H9 (cell line): Measurements from ENCODE around the gene GRB7. TPM values are rescaled to one million over a fixed set of nuclear protein-coding genes. Genes with fewer than 3 reads are reported as not detected.

Experiments used
- DNase-seq: peaks from one replicate; pipeline ENCODE4 v3.0.0-alpha.2; 2017
- H2AFZ ChIP-seq: one replicate; pipeline ENCODE4 v1.6.1; 2013; ENCODE audit warnings: mild to moderate bottlenecking, low read length, control low read depth, moderate library complexity
- H2AK5ac ChIP-seq: 2 replicates; pipeline ENCODE4 v1.6.1; 2013; ENCODE audit warnings: low read length, control low read depth, mixed read lengths; ENCODE audit not compliant: insufficient read length
- H2BK120ac ChIP-seq: one replicate; pipeline ENCODE4 v1.6.1; 2013; ENCODE audit warnings: low read depth, mild to moderate bottlenecking, low read length, control low read depth, inconsistent platforms; ENCODE audit not compliant: poor library complexity, severe bottlenecking
- H2BK12ac ChIP-seq: 2 replicates; pipeline ENCODE4 v1.6.1; 2013; ENCODE audit warnings: low read length, control low read depth, mixed read lengths, low read depth; ENCODE audit not compliant: insufficient read length
- H2BK15ac ChIP-seq: 2 replicates; pipeline ENCODE4 v1.6.1; 2013; ENCODE audit warnings: low read depth, low read length, control low read depth
- H2BK20ac ChIP-seq: one replicate; pipeline ENCODE4 v1.6.1; 2013; ENCODE audit warnings: low read depth, mild to moderate bottlenecking, low read length, control low read depth, inconsistent platforms; ENCODE audit not compliant: poor library complexity, severe bottlenecking
- H2BK5ac ChIP-seq: 2 replicates; pipeline ENCODE4 v1.6.1; 2013; ENCODE audit warnings: low read length, control low read depth, mixed read lengths; ENCODE audit not compliant: insufficient read length
- H3K14ac ChIP-seq: 2 replicates; pipeline ENCODE4 v1.6.1; 2013; ENCODE audit warnings: low read length, control low read depth; ENCODE audit not compliant: insufficient read depth
- H3K18ac ChIP-seq: 2 replicates; pipeline ENCODE4 v1.6.1; 2013; ENCODE audit warnings: low read depth, mild to moderate bottlenecking, mixed read lengths, low read length, control low read depth; ENCODE audit not compliant: insufficient read length
- H3K23ac ChIP-seq: 2 replicates; pipeline ENCODE4 v1.6.1; 2013; ENCODE audit warnings: low read length, control low read depth, mixed read lengths, low read depth; ENCODE audit not compliant: insufficient read length
- H3K23me2 ChIP-seq: 2 replicates; pipeline ENCODE4 v1.6.1; 2013; ENCODE audit warnings: low read depth, mild to moderate bottlenecking, mixed read lengths, low read length, control low read depth; ENCODE audit not compliant: insufficient read length, poor library complexity, severe bottlenecking
- H3K27ac ChIP-seq: 2 replicates; pipeline ENCODE4 v1.5.1; 2013; ENCODE audit warnings: low read length, control low read depth, mixed read lengths, low read depth; ENCODE audit not compliant: insufficient read length
- H3K27me3 ChIP-seq: 2 replicates; pipeline ENCODE4 v1.6.1; 2013; ENCODE audit warnings: low read length, control low read depth, inconsistent platforms; ENCODE audit not compliant: insufficient read depth
- H3K4ac ChIP-seq: 2 replicates; pipeline ENCODE4 v1.6.1; 2013; ENCODE audit warnings: low read depth, mild to moderate bottlenecking, control low read depth, inconsistent platforms, low read length, moderate library complexity
- H3K4me1 ChIP-seq: 2 replicates; pipeline ENCODE4 v1.6.1; 2013; ENCODE audit warnings: low read length, control low read depth, inconsistent platforms; ENCODE audit not compliant: insufficient read depth
- H3K4me2 ChIP-seq: 2 replicates; pipeline ENCODE4 v1.6.1; 2013; ENCODE audit warnings: low read length, control low read depth, mixed read lengths; ENCODE audit not compliant: insufficient read length, insufficient read depth
- H3K56ac ChIP-seq: 2 replicates; pipeline ENCODE4 v1.6.1; 2013; ENCODE audit warnings: low read depth, mild to moderate bottlenecking, mixed read lengths, low read length, control low read depth; ENCODE audit not compliant: insufficient read length
- H3K79me1 ChIP-seq: 2 replicates; pipeline ENCODE4 v1.6.1; 2013; ENCODE audit warnings: low read depth, mild to moderate bottlenecking, moderate library complexity, low read length, control low read depth, inconsistent platforms; ENCODE audit not compliant: insufficient read depth, poor library complexity, severe bottlenecking
- H3K79me2 ChIP-seq: 2 replicates; pipeline ENCODE4 v1.6.1; 2013; ENCODE audit warnings: low read length, control low read depth, inconsistent platforms; ENCODE audit not compliant: insufficient read depth
- H3K9ac ChIP-seq: 2 replicates; pipeline ENCODE4 v1.6.1; 2013; ENCODE audit warnings: low read length, control low read depth, mixed read lengths; ENCODE audit not compliant: insufficient read length; ENCODE audit errors: extremely low read depth
- H3K9me3 ChIP-seq: one replicate; pipeline ENCODE4 v1.6.1; 2013; ENCODE audit warnings: low read depth, low read length, inconsistent platforms; ENCODE audit not compliant: control insufficient read depth
- H3T11ph ChIP-seq: one replicate; pipeline ENCODE4 v1.6.1; 2013; ENCODE audit warnings: mild to moderate bottlenecking, low read length, control low read depth, inconsistent platforms
- H4K20me1 ChIP-seq: one replicate; pipeline ENCODE4 v1.6.1; 2013; ENCODE audit not compliant: control insufficient read depth, insufficient read length, insufficient read depth
- H4K5ac ChIP-seq: 2 replicates; pipeline ENCODE4 v1.6.1; 2013; ENCODE audit warnings: low read depth, mild to moderate bottlenecking, mixed read lengths, low read length, control low read depth; ENCODE audit not compliant: insufficient read length
- H4K8ac ChIP-seq: replicated peaks from 2 replicates; pipeline ENCODE4 v1.6.1; 2013; ENCODE audit warnings: low read length, control low read depth, mixed read lengths, low read depth; ENCODE audit not compliant: insufficient read length
- H4K91ac ChIP-seq: 2 replicates; pipeline ENCODE4 v1.6.1; 2013; ENCODE audit warnings: low read depth, mild to moderate bottlenecking, moderate library complexity, mixed read lengths, low read length, control low read depth; ENCODE audit not compliant: insufficient read length
- H3K27ac Mint-ChIP-seq, 3 experiments: 2 replicates in 2 of 3; 3 replicates in 1 of 3; pipeline ENCODE4 v1.8.0; 2020 to 2021; ENCODE audit warnings: mixed read lengths in 3 of 3, mild to moderate bottlenecking in 1 of 3, moderate library complexity in 1 of 3
- H3K27me3 Mint-ChIP-seq: 2 replicates; pipeline ENCODE4 v1.8.0; 2021; ENCODE audit warnings: low read depth, mild to moderate bottlenecking, moderate library complexity, mixed read lengths
- H3K36me3 Mint-ChIP-seq, 3 experiments: 2 replicates in 2 of 3; 3 replicates in 1 of 3; pipeline ENCODE4 v1.8.0; 2020 to 2021; ENCODE audit warnings: low read depth in 3 of 3, mixed read lengths in 3 of 3; ENCODE audit not compliant: insufficient read depth in 1 of 3
- H3K4me1 Mint-ChIP-seq, 2 experiments: 2 replicates each; pipeline ENCODE4 v1.8.0; 2020; ENCODE audit warnings: mixed read lengths in 2 of 2
- H3K4me3 Mint-ChIP-seq, 2 experiments: 2 replicates in 1 of 2; 3 replicates in 1 of 2; pipeline ENCODE4 v1.8.0; 2020 to 2021; ENCODE audit warnings: mild to moderate bottlenecking in 2 of 2, mixed read lengths in 2 of 2, moderate library complexity in 1 of 2
- H3K9me3 Mint-ChIP-seq, 2 experiments: 2 replicates in 1 of 2; 3 replicates in 1 of 2; pipeline ENCODE4 v1.8.0; 2020; ENCODE audit warnings: mild to moderate bottlenecking in 2 of 2, mixed read lengths in 2 of 2, moderate library complexity in 1 of 2
- total RNA-seq: library from RNA; stranded (reverse); gene quantifications from 2 replicates; pipeline ENCODE4 v1.2.1, GENCODE V29; 2021
- TF ChIP-seq, protein P1 (sequence below): fragments of 200-600 bp; sonication (generic); conservative IDR thresholded peaks from 3 replicates; pipeline ENCODE4 v1.8.0; 2021; ENCODE audit warnings: antibody characterized with exemption, mild to moderate bottlenecking

Gene GRB7
- total RNA-seq, 1 experiment from 2014 or later, result 55.0 TPM

- no peak overlapping the region for H3K23ac ChIP-seq
- no peak overlapping the region for H3T11ph ChIP-seq
- 0 out of 7 replicates have a peak overlapping the region, but pooled peaks of 1 of the 3 experiments have one; percentile 9 for H3K27ac Mint-ChIP-seq
- H3K4me1 Mint-ChIP-seq, result peaks cover 7 to 8% of the 10 kb centered on the region in 2 experiments
- H4K91ac ChIP-seq, result no peak overlapping the region
- H3K9ac ChIP-seq, result no peak overlapping the region
- no peaks in the 10 kb centered on the region for H3K9me3 ChIP-seq
- H2BK20ac ChIP-seq, result no peak overlapping the region
- H2BK12ac ChIP-seq, result no peak overlapping the region
- no peak overlapping the region for H3K56ac ChIP-seq
- no peak overlapping the region for H3K4me3 Mint-ChIP-seq
- H2AFZ ChIP-seq, result no peak overlapping the region
- no peaks in the 10 kb centered on the region for H3K4me1 ChIP-seq
- no peak overlapping the region for H2BK120ac ChIP-seq
- no peak for DNase-seq
- no peak overlapping the region for H2AK5ac ChIP-seq
- H3K36me3 Mint-ChIP-seq, result no peaks in the 10 kb centered on the region
- no peak overlapping the region for H2BK5ac ChIP-seq
- H2BK15ac ChIP-seq, result no peak overlapping the region
- no peak overlapping the region for H3K27ac ChIP-seq
- no peaks in the 10 kb centered on the region for H3K79me2 ChIP-seq
- H3K27me3 ChIP-seq, result no peaks in the 10 kb centered on the region
- H3K4ac ChIP-seq, result no peak overlapping the region
- no peaks in the 10 kb centered on the region for H3K9me3 Mint-ChIP-seq
- H4K8ac ChIP-seq, result no peak overlapping the region
- no peak overlapping the region for H4K5ac ChIP-seq
- H3K14ac ChIP-seq, result no peak overlapping the region
- H3K79me1 ChIP-seq, result no peaks in the 10 kb centered on the region
- H4K20me1 ChIP-seq, result no peaks in the 10 kb centered on the region
- H3K4me2 ChIP-seq, result no peak overlapping the region
- no peaks in the 10 kb centered on the region; the same call in 1 of the 2 replicates for H3K27me3 Mint-ChIP-seq
- no peak overlapping the region for H3K18ac ChIP-seq
- TF ChIP-seq, protein P1, sequence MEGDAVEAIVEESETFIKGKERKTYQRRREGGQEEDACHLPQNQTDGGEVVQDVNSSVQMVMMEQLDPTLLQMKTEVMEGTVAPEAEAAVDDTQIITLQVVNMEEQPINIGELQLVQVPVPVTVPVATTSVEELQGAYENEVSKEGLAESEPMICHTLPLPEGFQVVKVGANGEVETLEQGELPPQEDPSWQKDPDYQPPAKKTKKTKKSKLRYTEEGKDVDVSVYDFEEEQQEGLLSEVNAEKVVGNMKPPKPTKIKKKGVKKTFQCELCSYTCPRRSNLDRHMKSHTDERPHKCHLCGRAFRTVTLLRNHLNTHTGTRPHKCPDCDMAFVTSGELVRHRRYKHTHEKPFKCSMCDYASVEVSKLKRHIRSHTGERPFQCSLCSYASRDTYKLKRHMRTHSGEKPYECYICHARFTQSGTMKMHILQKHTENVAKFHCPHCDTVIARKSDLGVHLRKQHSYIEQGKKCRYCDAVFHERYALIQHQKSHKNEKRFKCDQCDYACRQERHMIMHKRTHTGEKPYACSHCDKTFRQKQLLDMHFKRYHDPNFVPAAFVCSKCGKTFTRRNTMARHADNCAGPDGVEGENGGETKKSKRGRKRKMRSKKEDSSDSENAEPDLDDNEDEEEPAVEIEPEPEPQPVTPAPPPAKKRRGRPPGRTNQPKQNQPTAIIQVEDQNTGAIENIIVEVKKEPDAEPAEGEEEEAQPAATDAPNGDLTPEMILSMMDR, result no peak
- no peaks in the 10 kb centered on the region for H3K23me2 ChIP-seq
Observed at GRCh38 chr17:39772415-39772814, 34.7 kb downstream of the GRB7 start.
